ENCODE measurements around the gene CFTR. TPM values are rescaled to one million over a fixed set of nuclear protein-coding genes. Genes with fewer than 3 reads are reported as not detected.

Gene CFTR
- total and polyA plus RNA-seq, 2 of the 8 experiments (the other 6 are each of a cell fraction or from before 2014, with no cell fraction given): 1.2 to 1.6 TPM

DNA sequence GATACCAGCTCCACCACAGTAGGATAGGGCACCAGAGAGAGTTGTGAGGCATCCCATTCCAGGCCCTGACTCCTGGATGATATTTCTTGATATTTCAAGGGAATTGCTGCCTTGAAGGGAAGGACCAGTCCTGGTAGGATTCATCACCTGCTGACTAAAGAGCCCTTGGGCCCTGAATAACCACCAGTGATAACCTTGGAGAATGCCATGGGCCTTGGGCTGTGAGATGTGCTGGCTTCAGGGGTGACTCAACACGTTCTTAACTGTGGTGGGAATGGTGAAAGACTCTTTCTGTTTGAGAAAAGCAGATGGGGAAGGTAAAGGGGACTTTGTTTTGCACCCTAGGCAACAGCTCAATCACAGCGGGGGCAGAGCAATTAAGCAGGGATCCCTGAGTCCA, 31.2 kb upstream of the CFTR start (continued):
- TF ChIP-seq, protein P1, sequence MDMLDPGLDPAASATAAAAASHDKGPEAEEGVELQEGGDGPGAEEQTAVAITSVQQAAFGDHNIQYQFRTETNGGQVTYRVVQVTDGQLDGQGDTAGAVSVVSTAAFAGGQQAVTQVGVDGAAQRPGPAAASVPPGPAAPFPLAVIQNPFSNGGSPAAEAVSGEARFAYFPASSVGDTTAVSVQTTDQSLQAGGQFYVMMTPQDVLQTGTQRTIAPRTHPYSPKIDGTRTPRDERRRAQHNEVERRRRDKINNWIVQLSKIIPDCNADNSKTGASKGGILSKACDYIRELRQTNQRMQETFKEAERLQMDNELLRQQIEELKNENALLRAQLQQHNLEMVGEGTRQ (IDR thresholded peaks at IDR 0.05; ENCODE audit: low read length): no peak
- no peak for TF ChIP-seq ZNF274 (IDR thresholded peaks at IDR 0.05; ENCODE audit: borderline replicate concordance, extremely low read depth, low read length)
- no peak for TF ChIP-seq JUN (IDR thresholded peaks at IDR 0.05; ENCODE audit: low read depth, low read length)
- TF ChIP-seq EGR1 (IDR thresholded peaks at IDR 0.05; ENCODE audit: borderline replicate concordance, low read depth, low read length): no peak
